ENCODE results near the gene CHD8. TPM values are rescaled to one million over a fixed set of nuclear protein-coding genes. Genes with fewer than 3 reads are reported as not detected.

The CHD8 gene
- total RNA-seq, 1 experiment from 2014 or later: 57.4 TPM

DNA sequence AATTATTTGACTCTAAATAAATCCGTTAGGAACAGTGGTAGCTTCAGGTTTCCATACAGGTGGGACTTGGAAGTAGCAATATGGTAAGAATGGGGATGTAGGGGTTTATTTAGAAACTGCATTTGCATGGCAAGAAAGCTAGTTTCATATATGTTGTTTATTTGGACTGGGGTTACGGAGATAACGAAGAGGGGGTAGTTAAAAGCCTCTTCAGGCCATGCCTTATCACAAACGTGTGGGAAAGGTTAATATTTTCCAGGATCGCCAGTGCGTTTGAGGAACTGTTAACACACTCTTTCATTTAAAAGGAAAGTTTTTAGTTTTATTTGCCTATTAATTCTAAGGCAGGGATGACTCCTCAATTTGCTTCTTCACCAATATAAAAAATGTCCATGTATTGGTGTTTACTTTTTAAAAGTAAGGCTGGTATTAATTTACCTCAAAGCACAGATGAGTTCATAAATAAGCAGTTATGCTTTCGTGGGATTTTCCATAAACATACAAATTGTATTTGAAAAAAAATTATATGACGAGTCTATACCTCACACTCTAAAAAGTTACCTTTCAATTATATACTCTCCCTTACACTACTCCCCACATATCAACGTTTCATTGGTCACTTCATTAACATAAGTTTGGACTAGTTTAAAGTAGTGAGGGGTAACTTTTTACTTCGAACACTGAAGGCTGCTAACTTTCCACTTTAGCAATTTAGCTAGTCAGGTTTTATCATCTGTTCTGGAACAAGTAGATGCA, 20.0 kb upstream of the CHD8 start:
- ChIA-PET CTCF (no interaction called here), POLR2A (ENCODE audit: unreplicated experiment) (interaction anchor here (0.6 kb wide), 1 partner anchor 59 kb away, joined by 4 read pairs; no protein-coding TSS in a partner anchor)
- Histone ChIP-seq H3K27me3 (ENCODE audit: low read length) (no peaks in the 10 kb centered on the region), H3K9ac (ENCODE audit: low read length) (peak overlapping the region; percentile 75), H3K4me3 (ENCODE audit: low read length) (peak overlapping the region; percentile 100), H2AFZ (ENCODE audit: low read length) (peak overlapping the region; percentile 82), H3K9me3 (ENCODE audit: low read length) (no peaks in the 10 kb centered on the region), H3K4me2 (ENCODE audit: low read length) (peak overlapping the region; percentile 84), H3K4me1 (ENCODE audit: insufficient read depth, low read length) (peaks cover 13% of the 10 kb centered on the region), H3K36me3 (ENCODE audit: low read depth, low read length) (no peaks in the 10 kb centered on the region; the same call in 1 of the 2 replicates), H4K20me1 (ENCODE audit: low read length) (no peaks in the 10 kb centered on the region), H3K9me2 (replicated peaks; ENCODE audit: low read length) (no peaks in the 10 kb centered on the region), H3F3A (ENCODE audit: low read length, unreplicated experiment) (no peaks in the 10 kb centered on the region), H3K79me2 (ENCODE audit: low read length) (peaks cover 40% of the 10 kb centered on the region), H3K27ac (ENCODE audit: low read length) (peak overlapping the region; percentile 61)
- TF ChIP-seq EZH2phosphoT487 (IDR thresholded peaks at IDR 0.05; ENCODE audit: borderline replicate concordance, low read length): no peak
- TF ChIP-seq, protein P1, sequence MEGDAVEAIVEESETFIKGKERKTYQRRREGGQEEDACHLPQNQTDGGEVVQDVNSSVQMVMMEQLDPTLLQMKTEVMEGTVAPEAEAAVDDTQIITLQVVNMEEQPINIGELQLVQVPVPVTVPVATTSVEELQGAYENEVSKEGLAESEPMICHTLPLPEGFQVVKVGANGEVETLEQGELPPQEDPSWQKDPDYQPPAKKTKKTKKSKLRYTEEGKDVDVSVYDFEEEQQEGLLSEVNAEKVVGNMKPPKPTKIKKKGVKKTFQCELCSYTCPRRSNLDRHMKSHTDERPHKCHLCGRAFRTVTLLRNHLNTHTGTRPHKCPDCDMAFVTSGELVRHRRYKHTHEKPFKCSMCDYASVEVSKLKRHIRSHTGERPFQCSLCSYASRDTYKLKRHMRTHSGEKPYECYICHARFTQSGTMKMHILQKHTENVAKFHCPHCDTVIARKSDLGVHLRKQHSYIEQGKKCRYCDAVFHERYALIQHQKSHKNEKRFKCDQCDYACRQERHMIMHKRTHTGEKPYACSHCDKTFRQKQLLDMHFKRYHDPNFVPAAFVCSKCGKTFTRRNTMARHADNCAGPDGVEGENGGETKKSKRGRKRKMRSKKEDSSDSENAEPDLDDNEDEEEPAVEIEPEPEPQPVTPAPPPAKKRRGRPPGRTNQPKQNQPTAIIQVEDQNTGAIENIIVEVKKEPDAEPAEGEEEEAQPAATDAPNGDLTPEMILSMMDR (conservative IDR thresholded peaks at IDR 0.05; ENCODE audit: low read depth, low read length): no peak
- DNase-seq: no peak
- TSS peak; percentile 78 for BruUV-seq (replicated peaks)
- intact Hi-C loops (cut with micrococcal nuclease): loop anchor here (1.0 to 2.0 kb wide), 3 partner anchors 35 to 91 kb away; partner anchors contain the start of genes METTL3 and SUPT16H
- peak; percentile 60 for ATAC-seq

DNA sequence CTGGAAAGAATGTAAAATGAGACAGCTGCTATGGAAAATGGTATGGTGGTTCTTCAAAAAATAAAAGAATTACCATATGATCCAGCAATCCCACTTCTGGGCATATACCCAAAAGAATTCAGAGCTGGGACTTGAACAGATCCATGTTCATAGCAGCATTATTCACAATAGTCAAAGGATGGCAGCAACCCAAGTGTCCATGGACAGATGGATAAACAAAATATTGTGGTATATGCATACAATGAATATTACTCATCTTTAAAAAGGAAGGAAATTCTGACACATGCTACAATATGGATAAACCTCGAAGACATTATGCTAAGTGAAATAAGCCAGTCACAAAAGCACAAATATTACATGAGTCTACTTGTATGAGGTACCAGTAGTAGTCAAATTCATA, 11.7 kb upstream of the CHD8 start:
- no peak overlapping the region for H3K9ac ChIP-seq (ENCODE audit: low read length)
- H3K27me3 ChIP-seq (ENCODE audit: low read length): no peaks in the 10 kb centered on the region
- ATAC-seq (peak; percentile 91), DNase-seq (peak; percentile 74)
- POLR2A ChIA-PET (ENCODE audit: unreplicated experiment): no interaction called here
- H3F3A ChIP-seq (ENCODE audit: low read length, unreplicated experiment): no peaks in the 10 kb centered on the region
- no TSS peak for BruUV-seq (replicated peaks)
- no peaks in the 10 kb centered on the region for H3K79me2 ChIP-seq (ENCODE audit: low read length)
- TF ChIP-seq EZH2phosphoT487 (IDR thresholded peaks at IDR 0.05; ENCODE audit: borderline replicate concordance, low read length) (no peak), EZH2 (IDR thresholded peaks at IDR 0.05; ENCODE audit: low read length, unreplicated experiment) (no peak)
- TF ChIP-seq, protein P1 (conservative IDR thresholded peaks at IDR 0.05; ENCODE audit: low read depth, low read length): no peak
- no peaks in the 10 kb centered on the region for H3K9me2 ChIP-seq (replicated peaks; ENCODE audit: low read length)
- H3K9me3 ChIP-seq (ENCODE audit: low read length): no peaks in the 10 kb centered on the region
- no peaks in the 10 kb centered on the region for H3K4me1 ChIP-seq (ENCODE audit: insufficient read depth, low read length)
- no peak overlapping the region for H2AFZ ChIP-seq (ENCODE audit: low read length)
- no peak overlapping the region for H3K4me3 ChIP-seq (ENCODE audit: low read length)
- CTCF ChIA-PET: no interaction called here
- intact Hi-C loops (cut with micrococcal nuclease): no loop called here
- H3K36me3 ChIP-seq (ENCODE audit: low read depth, low read length): peaks cover 12% of the 10 kb centered on the region; the same call in 1 of the 2 replicates
- H3K4me2 ChIP-seq (ENCODE audit: low read length): no peak overlapping the region
- no peak overlapping the region for H3K27ac ChIP-seq (ENCODE audit: low read length)
- H4K20me1 ChIP-seq (ENCODE audit: low read length): no peaks in the 10 kb centered on the region

DNA sequence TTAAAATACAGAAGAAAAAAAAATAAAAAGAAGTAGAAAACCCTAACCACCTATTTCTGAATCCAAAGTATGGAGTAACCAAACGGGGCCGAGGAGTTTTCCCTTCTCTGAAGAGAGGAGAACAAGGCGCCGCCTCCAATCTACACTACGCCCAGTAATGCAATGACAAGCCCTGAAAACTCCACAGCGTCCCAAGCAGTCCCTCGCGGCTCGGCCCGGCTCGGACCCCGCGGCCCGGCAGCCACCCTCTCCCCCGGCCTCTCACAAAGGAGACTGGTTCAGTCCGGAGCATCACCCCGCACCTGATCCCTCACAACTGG, 371 bp downstream of the CHD8 start:
- TSS peak; percentile 51 for BruUV-seq (replicated peaks)

More for the DNA sequence above, 371 bp downstream of the CHD8 start:
- Histone ChIP-seq H2AFZ (ENCODE audit: low read length) (peak overlapping the region; percentile 81), H3K79me2 (ENCODE audit: low read length) (peaks cover 53% of the 10 kb centered on the region), H3K4me2 (ENCODE audit: low read length) (peak overlapping the region; percentile 93), H3K9ac (ENCODE audit: low read length) (peak overlapping the region; percentile 95), H3K4me1 (ENCODE audit: insufficient read depth, low read length) (peaks cover 12% of the 10 kb centered on the region), H3K27ac (ENCODE audit: low read length) (peak overlapping the region; percentile 61), H3K4me3 (ENCODE audit: low read length) (peak overlapping the region; percentile 97), H3K36me3 (ENCODE audit: low read depth, low read length) (no peaks in the 10 kb centered on the region), H3F3A (ENCODE audit: low read length, unreplicated experiment) (no peaks in the 10 kb centered on the region), H3K27me3 (ENCODE audit: low read length) (no peaks in the 10 kb centered on the region), H4K20me1 (ENCODE audit: low read length) (peaks cover 8% of the 10 kb centered on the region; the same call in 1 of the 2 replicates), H3K9me2 (replicated peaks; ENCODE audit: low read length) (no peaks in the 10 kb centered on the region), H3K9me3 (ENCODE audit: low read length) (no peaks in the 10 kb centered on the region)
- ATAC-seq: peak; percentile 22
- ChIA-PET POLR2A (ENCODE audit: unreplicated experiment) (interaction anchor here (1.9 kb wide), 1 partner anchor 18 kb away, joined by 16 read pairs; no protein-coding TSS in a partner anchor), CTCF (interaction anchor here (0.6 to 2.1 kb wide), 4 partner anchors 18 to 312 kb away, joined by 3 to 17 read pairs (median 4); no protein-coding TSS in a partner anchor)
- no peak for TF ChIP-seq EZH2phosphoT487 (IDR thresholded peaks at IDR 0.05; ENCODE audit: borderline replicate concordance, low read length)
- TF ChIP-seq, protein P1 (conservative IDR thresholded peaks at IDR 0.05; ENCODE audit: low read depth, low read length): no peak
- no peak for TF ChIP-seq EZH2 (IDR thresholded peaks at IDR 0.05; ENCODE audit: low read length, unreplicated experiment)
- peak; percentile 12 for DNase-seq
- intact Hi-C loops (cut with micrococcal nuclease): no loop called here

Data from PC-3 (cell line).